PC-9 (cell line): ENCODE data around the gene FMR1NB. TPM values are rescaled to one million over a fixed set of nuclear protein-coding genes. Genes with fewer than 3 reads are reported as not detected.

Experiments
- BruUV-seq: library from RNA; stranded (reverse); fragments of 400-500 nt; replicated peaks from 2 replicates; lab custom pipeline; 2021; lab: Mats Ljungman, UMichigan
- CTCF ChIA-PET: fragments of 300-600 bp; sonication (Branson Sonifier 250); formaldehyde crosslinking; loops from one replicate; lab custom pipeline; 2022; ENCODE audit warnings: antibody characterized with exemption; lab: Charles Lee
- POLR2A ChIA-PET: fragments of 300-600 bp; sonication (Branson Sonifier 250); formaldehyde crosslinking; loops from one replicate; lab custom pipeline; 2022; ENCODE audit warnings: antibody characterized with exemption; ENCODE audit not compliant: unreplicated experiment; lab: Charles Lee
- DNase-seq, 2 experiments: peaks; one replicate each; pipeline versions ENCODE4 v3.0.0 to v3.0.0-alpha.2; 2015 to 2022; ENCODE audit warnings: mixed read lengths in 1 of 2
- H2AFZ ChIP-seq: fragments of 200-600 bp; sonication (generic); 2 replicates; pipeline ENCODE4 v1.8.1; 2017; ENCODE audit warnings: antibody characterized with exemption
- H3F3A ChIP-seq: fragments of 200-600 bp; sonication (generic); 2 replicates; pipeline ENCODE4 v1.8.1; 2017; ENCODE audit warnings: antibody characterized with exemption, mild to moderate bottlenecking, low read depth; ENCODE audit not compliant: insufficient read depth
- H3K27ac ChIP-seq: fragments of 200-600 bp; sonication (generic); 2 replicates; pipeline ENCODE4 v1.6.1; 2016; ENCODE audit warnings: mixed run types
- H3K27me3 ChIP-seq: fragments of 200-600 bp; sonication (generic); 2 replicates; pipeline ENCODE4 v1.6.1; 2016; ENCODE audit warnings: low read depth, mixed run types; ENCODE audit not compliant: insufficient read depth
- H3K36me3 ChIP-seq: fragments of 200-600 bp; sonication (generic); 2 replicates; pipeline ENCODE4 v1.6.1; 2016; ENCODE audit warnings: low read depth, mixed run types
- H3K4me1 ChIP-seq: fragments of 200-600 bp; sonication (generic); replicated peaks from 2 replicates; pipeline ENCODE4 v1.6.1; 2016; ENCODE audit warnings: mixed run types; ENCODE audit not compliant: insufficient read depth
- H3K4me2 ChIP-seq: fragments of 200-600 bp; sonication (generic); 2 replicates; pipeline ENCODE4 v1.6.1; 2017; ENCODE audit warnings: mixed run types
- H3K4me3 ChIP-seq: fragments of 200-600 bp; sonication (generic); 2 replicates; pipeline ENCODE4 v1.6.1; 2016; ENCODE audit warnings: mixed run types
- H3K79me2 ChIP-seq: fragments of 200-600 bp; sonication (generic); 2 replicates; pipeline ENCODE4 v1.6.1; 2017; ENCODE audit warnings: low read depth, mixed run types
- H3K9me2 ChIP-seq: fragments of 200-600 bp; sonication (generic); 2 replicates; pipeline ENCODE4 v1.8.1; 2017; ENCODE audit warnings: mild to moderate bottlenecking; ENCODE audit not compliant: insufficient read depth
- H3K9me3 ChIP-seq: fragments of 200-600 bp; sonication (generic); 2 replicates; pipeline ENCODE4 v1.8.1; 2016; ENCODE audit warnings: low read depth; ENCODE audit not compliant: insufficient read depth
- H4K20me1 ChIP-seq: fragments of 200-600 bp; sonication (generic); 2 replicates; pipeline ENCODE4 v1.8.1; 2017; ENCODE audit not compliant: insufficient read depth
- EZH2 ChIP-seq: fragments of 200-600 bp; sonication (generic); IDR thresholded peaks from 2 replicates; pipeline ENCODE4 v1.8.0; 2017; ENCODE audit warnings: antibody characterized with exemption, low read depth
- intact Hi-C: fragments of 100-400 bp; cut with micrococcal nuclease; formaldehyde crosslinking; loops from one replicate; pipeline ENCODE4 v1.10.0; 2022; ENCODE audit not compliant: unreplicated experiment
- total RNA-seq: library from RNA; stranded (reverse); gene quantifications from 2 replicates; pipeline ENCODE4 v1.2.3, GENCODE V29; 2021
- TF ChIP-seq, protein P1 (sequence below): fragments of 200-600 bp; sonication (generic); conservative IDR thresholded peaks from 2 replicates; pipeline ENCODE4 v1.6.1; 2017; ENCODE audit warnings: mixed run types, antibody characterized with exemption, mild to moderate bottlenecking, moderate library complexity

The FMR1NB gene
- total RNA-seq, 1 experiment from 2014 or later = not detected

DNA sequence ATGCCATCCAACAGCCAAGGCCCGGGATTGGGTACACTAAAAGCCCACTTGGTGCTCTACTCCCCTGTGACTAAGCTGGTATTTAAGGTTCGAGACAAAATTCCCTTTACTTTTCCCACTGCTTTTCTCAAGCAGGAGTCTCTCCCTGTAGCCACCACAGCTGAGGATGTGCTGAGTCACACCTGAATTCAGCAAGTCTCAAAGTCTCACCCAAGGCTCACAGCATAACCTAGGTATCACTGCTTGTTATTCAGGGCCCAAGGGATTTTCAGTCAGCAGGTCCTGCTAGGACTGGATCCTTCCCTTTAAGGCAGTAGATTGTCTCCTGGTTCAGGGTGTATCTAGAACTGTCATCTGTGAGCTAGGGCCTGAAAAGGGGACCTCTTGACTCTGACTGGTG, 39.2 kb downstream of the FMR1NB start:
- Histone ChIP-seq H2AFZ (peak overlapping the region; percentile 64), H3F3A (no peaks in the 10 kb centered on the region), H3K79me2 (no peaks in the 10 kb centered on the region), H3K9me2 (no peaks in the 10 kb centered on the region), H3K27me3 (no peaks in the 10 kb centered on the region), H3K36me3 (no peaks in the 10 kb centered on the region), H4K20me1 (no peaks in the 10 kb centered on the region), H3K4me1 (0 out of 2 replicates have a peak, but pooled peaks cover 9% of the 10 kb centered on the region), H3K9me3 (no peaks in the 10 kb centered on the region), H3K27ac (no peak overlapping the region), H3K4me2 (0 out of 2 replicates have a peak overlapping the region, but pooled peaks have one; percentile 5), H3K4me3 (no peak overlapping the region)
- ChIA-PET CTCF (no interaction called here), POLR2A (no interaction called here)
- TF ChIP-seq, protein P1, sequence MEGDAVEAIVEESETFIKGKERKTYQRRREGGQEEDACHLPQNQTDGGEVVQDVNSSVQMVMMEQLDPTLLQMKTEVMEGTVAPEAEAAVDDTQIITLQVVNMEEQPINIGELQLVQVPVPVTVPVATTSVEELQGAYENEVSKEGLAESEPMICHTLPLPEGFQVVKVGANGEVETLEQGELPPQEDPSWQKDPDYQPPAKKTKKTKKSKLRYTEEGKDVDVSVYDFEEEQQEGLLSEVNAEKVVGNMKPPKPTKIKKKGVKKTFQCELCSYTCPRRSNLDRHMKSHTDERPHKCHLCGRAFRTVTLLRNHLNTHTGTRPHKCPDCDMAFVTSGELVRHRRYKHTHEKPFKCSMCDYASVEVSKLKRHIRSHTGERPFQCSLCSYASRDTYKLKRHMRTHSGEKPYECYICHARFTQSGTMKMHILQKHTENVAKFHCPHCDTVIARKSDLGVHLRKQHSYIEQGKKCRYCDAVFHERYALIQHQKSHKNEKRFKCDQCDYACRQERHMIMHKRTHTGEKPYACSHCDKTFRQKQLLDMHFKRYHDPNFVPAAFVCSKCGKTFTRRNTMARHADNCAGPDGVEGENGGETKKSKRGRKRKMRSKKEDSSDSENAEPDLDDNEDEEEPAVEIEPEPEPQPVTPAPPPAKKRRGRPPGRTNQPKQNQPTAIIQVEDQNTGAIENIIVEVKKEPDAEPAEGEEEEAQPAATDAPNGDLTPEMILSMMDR = no peak
- no peak for TF ChIP-seq EZH2
- no peak for DNase-seq
- BruUV-seq = no TSS peak
- intact Hi-C loops = no loop called here

- Histone ChIP-seq H3K4me3 (no peak overlapping the region), H3K4me1 (0 out of 2 replicates have a peak, but pooled peaks cover 9% of the 10 kb centered on the region), H3K27ac (no peak overlapping the region), H3K27me3 (no peaks in the 10 kb centered on the region), H3K9me3 (no peaks in the 10 kb centered on the region), H4K20me1 (no peaks in the 10 kb centered on the region), H3K36me3 (no peaks in the 10 kb centered on the region), H3K4me2 (no peak overlapping the region), H3F3A (no peaks in the 10 kb centered on the region), H2AFZ (no peak overlapping the region), H3K79me2 (no peaks in the 10 kb centered on the region), H3K9me2 (no peaks in the 10 kb centered on the region)
- CTCF ChIA-PET = no interaction called here
- POLR2A ChIA-PET = no interaction called here
- no TSS peak for BruUV-seq
- no peak for DNase-seq
- TF ChIP-seq, protein P1 = no peak
- TF ChIP-seq EZH2 = no peak
- intact Hi-C loops = no loop called here
Observed at GRCh38 chrX:148024425-148025148, 43.5 kb downstream of the FMR1NB start.

- no peaks in the 10 kb centered on the region for H3K4me1 ChIP-seq
- H3K27ac ChIP-seq = no peak overlapping the region
- CTCF ChIA-PET = no interaction called here
- no peak overlapping the region for H2AFZ ChIP-seq
- peaks cover 3% of the 10 kb centered on the region; the same call in 1 of the 2 replicates for H4K20me1 ChIP-seq
- DNase-seq = no peak
- POLR2A ChIA-PET = no interaction called here
- TF ChIP-seq, protein P1 = no peak
- TF ChIP-seq EZH2 = no peak
- no peak overlapping the region for H3K4me2 ChIP-seq
- H3K27me3 ChIP-seq = peaks cover 11% of the 10 kb centered on the region; the same call in 1 of the 2 replicates
- no peak overlapping the region for H3K4me3 ChIP-seq
- H3K79me2 ChIP-seq = no peaks in the 10 kb centered on the region
- no peaks in the 10 kb centered on the region for H3K36me3 ChIP-seq
- H3K9me2 ChIP-seq = no peaks in the 10 kb centered on the region
- no peaks in the 10 kb centered on the region for H3K9me3 ChIP-seq
- no peaks in the 10 kb centered on the region for H3F3A ChIP-seq
- intact Hi-C loops = no loop called here
- BruUV-seq = no TSS peak
Observed at GRCh38 chrX:148035380-148035779, 54.2 kb downstream of the FMR1NB start.
